ENCODE measurements around the gene SRC.

DNA sequence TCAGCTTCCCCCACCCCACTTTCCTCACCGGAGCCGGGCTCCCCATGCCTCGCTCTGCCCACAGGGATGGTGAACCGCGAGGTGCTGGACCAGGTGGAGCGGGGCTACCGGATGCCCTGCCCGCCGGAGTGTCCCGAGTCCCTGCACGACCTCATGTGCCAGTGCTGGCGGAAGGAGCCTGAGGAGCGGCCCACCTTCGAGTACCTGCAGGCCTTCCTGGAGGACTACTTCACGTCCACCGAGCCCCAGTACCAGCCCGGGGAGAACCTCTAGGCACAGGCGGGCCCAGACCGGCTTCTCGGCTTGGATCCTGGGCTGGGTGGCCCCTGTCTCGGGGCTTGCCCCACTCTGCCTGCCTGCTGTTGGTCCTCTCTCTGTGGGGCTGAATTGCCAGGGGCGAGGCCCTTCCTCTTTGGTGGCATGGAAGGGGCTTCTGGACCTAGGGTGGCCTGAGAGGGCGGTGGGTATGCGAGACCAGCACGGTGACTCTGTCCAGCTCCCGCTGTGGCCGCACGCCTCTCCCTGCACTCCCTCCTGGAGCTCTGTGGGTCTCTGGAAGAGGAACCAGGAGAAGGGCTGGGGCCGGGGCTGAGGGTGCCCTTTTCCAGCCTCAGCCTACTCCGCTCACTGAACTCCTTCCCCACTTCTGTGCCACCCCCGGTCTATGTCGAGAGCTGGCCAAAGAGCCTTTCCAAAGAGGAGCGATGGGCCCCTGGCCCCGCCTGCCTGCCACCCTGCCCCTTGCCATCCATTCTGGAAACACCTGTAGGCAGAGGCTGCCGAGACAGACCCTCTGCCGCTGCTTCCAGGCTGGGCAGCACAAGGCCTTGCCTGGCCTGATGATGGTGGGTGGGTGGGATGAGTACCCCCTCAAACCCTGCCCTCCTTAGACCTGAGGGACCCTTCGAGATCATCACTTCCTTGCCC lies 57.4 kb downstream of the SRC start:
- TF ChIP-seq POLR2A (IDR thresholded peaks at IDR 0.05; ENCODE audit: low read length) (no peak), GATA1 (IDR thresholded peaks at IDR 0.05; ENCODE audit: low read depth, low read length) (no peak)

All from erythroblast (primary cell).